ENCODE measurements around the gene INPP5J.
"Not testable (repeated sequence)": the region's sequence is repeated elsewhere in the genome, so short reads cannot be mapped to it uniquely, and the experiment has no call there.

The INPP5J gene

GRCh38 chr22:31086703-31087330 lies 35.9 kb upstream of the INPP5J start:
- DNase-seq (ENCODE audit: low read depth in 1 of 2, low spot score in 1 of 2), result no peak

DNA sequence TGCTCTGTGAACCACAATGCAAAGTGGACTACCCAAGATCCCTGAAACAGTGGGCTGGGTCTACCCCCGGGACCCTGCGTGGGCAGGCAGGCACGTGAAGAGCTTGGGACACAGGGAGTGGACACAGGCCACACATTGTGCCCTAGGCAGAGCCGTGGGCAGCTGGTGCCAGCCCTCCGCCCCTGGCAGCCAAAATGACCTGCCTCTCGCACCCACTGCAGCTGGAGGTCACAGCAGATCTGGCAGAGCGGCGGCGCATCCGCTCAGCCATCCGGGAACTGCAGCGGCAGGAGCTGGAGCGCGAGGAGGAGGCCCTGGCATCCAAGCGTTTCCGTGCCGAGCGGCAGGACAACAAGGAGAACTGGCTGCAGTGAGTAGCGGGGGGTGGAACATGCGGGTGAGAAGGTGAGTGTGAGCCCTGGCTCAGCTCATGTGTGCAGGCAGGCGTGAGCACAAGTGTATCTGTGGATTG lies 35.0 kb upstream of the INPP5J start:
- no peak for DNase-seq (ENCODE audit: low read depth in 1 of 2, low spot score in 1 of 2)

DNA sequence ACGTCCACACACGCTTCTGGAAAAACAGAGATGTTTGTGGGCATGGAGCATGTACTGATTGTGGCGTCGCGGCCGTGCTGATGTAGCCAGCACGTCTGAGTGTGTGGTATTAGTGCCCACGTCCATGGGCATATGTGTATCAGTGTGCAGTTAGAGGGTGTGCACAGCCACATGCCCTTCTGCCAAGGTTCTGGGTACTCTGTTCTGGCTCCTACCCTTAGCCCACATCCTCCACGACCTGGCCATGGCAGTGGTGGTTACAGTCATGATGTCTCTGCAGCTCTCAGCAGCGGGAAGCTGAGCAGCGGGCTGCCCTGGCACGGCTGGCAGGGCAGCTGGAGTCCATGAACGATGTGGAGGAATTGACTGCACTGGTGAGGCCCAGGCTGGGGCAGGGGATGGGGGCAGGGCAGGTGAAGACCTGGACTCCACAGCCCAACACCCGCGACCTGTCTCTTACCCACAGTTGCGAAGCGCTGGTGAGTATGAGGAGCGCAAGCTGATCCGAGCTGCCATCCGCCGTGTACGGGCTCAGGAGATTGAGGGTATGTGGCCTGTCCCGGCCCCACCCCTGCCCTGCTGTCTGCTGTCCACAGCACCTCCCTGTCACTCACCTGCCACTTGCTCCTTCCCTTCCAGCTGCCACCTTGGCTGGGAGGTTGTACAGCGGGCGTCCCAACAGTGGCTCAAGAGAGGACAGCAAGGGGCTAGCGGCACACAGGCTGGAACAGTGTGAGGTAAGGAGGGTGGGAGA lies 34.4 kb upstream of the INPP5J start:
- DNase-seq (ENCODE audit: low read depth in 1 of 2, low spot score in 1 of 2), result no peak

DNA sequence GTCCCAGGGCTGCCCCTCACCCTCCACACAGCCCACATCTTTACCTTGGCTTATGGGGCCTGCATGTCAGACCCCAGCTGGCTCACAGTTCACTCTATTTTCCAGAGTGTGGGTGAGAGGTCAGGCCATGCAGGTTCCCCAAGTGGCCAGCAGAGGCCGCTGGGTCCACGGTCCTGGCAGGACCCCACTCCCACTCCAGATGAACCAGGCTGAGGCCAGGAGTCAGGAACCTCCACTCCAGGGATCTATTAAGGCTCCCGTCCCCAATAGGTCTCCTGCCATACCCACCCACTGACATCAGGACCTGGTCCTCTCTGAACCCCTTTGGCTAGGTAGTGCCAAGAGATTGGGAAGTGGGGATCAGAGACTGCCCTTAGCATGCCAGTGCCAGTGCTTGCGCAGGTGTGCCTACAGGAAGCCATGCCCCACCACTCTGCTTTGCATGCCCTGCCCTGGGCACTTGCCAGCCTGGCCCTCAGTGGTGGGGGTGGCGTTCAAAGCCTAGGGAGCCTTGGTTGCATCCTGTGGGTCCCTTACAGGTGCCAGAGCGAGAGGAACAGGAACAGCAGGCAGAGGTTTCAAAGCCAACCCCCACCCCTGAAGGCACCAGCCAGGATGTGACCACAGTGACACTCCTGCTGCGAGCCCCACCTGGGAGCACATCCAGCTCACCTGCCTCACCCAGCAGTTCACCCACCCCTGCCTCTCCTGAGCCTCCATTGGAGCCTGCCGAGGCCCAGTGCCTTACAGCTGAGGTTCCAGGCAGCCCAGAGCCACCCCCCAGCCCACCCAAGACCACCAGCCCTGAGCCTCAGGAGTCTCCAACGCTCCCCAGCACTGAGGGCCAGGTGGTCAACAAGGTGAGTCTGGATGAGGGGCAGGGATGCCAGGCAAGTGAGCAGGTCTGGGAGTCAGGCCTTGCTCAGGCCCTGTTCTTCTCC lies 33.3 kb upstream of the INPP5J start:
- DNase-seq (ENCODE audit: low read depth in 1 of 2, low spot score in 1 of 2), result no peak

DNA sequence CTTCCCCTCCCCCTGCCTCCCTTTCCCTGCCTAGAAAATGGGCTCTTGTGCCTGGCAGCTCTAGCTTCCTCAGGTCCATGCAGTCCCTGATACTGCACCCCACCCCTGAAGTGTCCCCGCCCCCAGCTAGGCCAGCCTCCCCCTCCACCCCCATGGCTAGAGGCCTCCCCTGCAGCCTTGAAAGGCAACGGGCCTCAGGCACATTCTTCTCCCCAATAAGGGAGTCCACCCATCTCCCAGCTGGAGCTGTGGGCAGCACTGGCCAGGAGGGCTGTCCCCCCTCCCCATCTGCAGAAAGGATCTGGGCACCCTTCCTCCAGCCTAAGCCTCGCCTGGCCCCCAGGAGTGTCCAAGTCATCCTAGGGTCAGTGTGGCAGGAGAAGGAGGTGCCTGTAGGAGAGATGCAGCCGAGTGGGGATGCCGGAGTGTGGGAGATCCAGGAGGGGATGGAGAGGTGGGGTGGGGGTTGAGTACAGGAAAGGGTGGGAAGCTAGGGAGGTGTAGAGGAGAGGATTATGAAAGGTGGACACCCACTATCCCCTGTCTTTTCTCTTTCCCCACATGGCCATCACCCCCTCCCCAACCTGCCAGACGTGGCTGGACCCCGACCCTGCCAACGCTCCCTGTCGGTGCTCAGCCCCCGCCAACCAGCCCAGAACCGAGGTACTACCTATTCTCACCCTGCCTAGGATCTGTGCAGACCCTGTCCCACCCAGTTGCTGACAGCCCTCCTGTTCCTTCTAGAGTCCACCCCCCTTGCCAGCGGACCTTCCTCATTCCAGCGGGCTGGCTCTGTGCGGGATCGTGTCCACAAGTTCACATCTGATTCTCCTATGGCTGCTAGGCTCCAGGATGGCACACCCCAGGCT lies 32.3 kb upstream of the INPP5J start:
- DNase-seq (ENCODE audit: low read depth in 1 of 2, low spot score in 1 of 2), result no peak

DNA sequence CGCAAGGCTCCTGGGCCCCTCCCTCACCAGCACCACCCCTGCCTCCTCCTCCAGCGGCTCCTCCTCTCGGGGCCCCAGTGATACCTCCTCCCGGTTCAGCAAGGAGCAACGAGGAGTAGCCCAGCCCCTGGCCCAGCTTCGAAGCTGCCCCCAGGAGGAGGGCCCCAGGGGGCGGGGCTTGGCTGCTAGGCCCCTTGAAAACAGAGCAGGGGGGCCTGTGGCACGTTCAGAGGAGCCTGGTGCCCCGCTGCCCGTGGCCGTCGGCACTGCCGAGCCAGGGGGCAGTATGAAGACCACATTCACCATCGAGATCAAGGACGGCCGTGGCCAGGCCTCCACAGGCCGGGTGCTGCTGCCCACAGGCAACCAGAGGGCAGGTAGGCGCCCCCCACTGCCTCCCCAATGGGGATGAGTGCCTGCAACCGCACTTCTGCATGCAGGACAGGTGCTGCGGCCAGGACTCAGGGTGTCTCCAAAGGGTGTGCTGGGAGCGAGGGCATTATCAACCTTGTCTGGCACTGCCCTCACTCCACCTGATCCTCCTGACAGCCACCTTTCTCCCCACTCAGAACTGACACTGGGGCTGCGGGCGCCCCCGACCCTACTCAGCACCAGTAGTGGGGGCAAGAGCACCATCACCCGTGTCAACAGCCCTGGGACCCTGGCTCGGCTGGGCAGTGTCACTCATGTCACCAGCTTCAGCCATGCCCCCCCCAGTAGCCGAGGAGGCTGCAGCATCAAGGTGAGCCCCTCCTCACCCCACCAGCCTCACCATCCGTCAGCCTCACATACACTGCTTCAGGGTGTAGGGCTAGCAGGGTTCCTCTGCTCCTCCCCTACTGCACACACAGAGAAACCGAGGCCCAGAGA lies 31.4 kb upstream of the INPP5J start:
- DNase-seq (ENCODE audit: low read depth in 1 of 2, low spot score in 1 of 2), result no peak

DNA sequence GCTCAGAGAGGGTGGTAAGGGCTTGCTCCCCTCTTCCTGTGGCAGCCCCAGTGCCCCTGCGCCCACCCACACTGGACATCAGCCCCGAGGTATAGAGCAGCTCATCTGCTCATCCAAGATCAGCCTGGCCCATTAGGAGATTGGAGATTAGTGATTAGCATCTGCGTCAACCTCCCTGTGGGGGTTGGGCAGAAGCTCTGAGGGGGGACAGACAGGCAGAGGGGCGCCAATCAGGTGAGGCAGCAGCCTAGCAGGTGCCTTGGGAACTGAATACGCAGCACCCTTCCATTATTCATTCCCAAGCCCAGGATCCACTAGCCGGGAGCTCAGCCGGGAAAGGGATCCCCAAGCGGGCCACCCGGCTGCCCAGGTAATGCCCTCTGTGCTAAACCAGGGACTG lies 30.6 kb upstream of the INPP5J start:
- no peak for DNase-seq (ENCODE audit: low read depth in 1 of 2, low spot score in 1 of 2)

DNA sequence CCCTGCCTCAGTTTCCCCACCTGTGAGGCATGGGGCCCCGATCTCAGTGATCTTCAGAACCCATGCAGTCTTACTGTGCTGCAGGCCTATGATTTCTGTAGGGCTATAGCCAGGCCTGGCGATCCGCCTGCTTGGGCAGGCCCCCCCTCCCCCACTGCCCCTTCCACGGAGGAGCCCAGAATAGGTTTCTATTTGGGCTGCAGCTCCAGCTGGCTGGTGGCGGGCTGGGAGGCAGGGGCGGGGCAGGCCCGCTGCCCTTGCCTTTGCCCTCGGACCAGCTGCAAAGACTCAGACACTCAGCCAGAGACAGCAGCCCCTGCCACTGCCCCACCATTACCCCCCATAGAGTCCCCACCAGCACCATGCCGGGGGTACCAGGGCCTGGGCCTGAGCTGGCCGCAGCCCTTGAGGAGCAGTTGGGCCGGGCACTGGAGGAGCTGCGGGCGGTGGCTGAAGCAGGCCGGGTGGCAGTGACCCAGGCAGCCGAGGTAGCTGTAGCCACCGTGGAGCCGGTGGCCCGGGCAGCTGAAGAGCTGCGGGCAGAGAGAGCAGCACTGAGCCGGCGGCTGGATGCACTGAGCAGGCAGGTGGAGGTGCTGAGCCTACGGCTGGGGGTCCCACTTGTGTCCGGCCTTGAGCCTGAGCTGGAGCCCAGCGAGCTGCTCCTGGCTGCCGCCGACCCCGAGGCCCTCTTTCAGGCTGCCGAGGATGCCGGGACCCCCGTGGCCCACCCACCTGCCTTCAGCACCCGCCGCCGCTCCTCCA lies 29.5 kb upstream of the INPP5J start:
- no peak for DNase-seq (ENCODE audit: low read depth in 1 of 2, low spot score in 1 of 2)

- no peak for DNase-seq (ENCODE audit: low read depth in 1 of 2, low spot score in 1 of 2)
Measured at GRCh38 chr22:31094021-31094551, 28.7 kb upstream of the INPP5J start.

GRCh38 chr22:31094741-31095140 lies 28.0 kb upstream of the INPP5J start:
- DNase-seq (ENCODE audit: low read depth in 1 of 2, low spot score in 1 of 2), result no peak

DNA sequence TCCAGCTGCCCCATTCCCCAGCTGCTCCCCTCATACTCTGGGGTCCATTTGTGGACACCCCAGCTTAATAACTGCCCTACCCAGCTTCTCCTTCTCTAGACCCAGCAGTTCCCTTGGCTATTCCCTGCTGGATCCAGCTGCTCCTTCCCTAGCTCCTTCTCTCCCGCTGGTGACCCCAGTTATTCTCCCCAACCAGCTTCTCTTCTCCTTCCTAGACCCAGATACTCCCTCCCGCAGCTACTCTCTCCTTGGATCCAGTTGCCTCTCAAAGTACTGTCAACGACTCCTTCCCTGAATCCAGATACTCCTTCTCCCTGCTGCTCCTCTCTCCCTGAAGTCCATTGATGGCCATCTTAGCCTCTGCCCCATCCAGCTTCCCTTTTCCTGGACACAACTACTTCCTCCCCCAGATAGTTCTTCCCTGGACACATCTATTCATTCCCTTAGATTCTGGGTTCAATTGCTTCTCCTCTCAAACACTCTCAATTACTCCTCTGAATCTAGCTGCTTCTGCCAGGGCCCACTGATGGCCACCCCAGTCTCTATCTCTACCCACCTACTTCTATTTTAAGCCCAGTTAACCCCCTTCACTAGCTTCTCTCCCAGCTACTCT lies 27.0 kb upstream of the INPP5J start:
- DNase-seq (ENCODE audit: low read depth in 1 of 2, low spot score in 1 of 2), result no peak

- DNase-seq (ENCODE audit: low read depth in 1 of 2, low spot score in 1 of 2), result no peak
Measured at GRCh38 chr22:31096657-31097279, 26.0 kb upstream of the INPP5J start.

DNA sequence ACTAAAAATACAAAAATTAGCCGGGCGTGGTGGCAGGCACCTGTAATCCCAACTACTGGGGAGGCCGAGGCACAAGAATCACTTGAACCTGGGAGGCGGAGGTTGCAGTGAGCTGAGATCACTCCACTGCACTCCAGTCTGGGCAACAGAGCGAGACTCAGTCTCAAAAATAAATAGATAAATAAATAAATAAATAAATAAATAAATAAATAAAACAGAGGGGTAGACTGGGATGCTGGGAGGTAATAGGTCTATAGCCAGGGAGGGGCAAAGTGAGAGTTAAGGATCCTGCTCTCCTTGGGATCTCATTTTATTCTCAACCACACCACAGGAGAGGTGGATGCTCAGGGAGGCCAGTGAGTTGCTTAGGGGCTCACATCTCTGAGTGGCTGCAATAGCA lies 25.2 kb upstream of the INPP5J start:
- not testable (repeated sequence) for DNase-seq (ENCODE audit: low read depth in 1 of 2, low spot score in 1 of 2)

- no peak for DNase-seq (ENCODE audit: low read depth in 1 of 2, low spot score in 1 of 2)
Measured at GRCh38 chr22:31097941-31098631, 24.7 kb upstream of the INPP5J start.

DNA sequence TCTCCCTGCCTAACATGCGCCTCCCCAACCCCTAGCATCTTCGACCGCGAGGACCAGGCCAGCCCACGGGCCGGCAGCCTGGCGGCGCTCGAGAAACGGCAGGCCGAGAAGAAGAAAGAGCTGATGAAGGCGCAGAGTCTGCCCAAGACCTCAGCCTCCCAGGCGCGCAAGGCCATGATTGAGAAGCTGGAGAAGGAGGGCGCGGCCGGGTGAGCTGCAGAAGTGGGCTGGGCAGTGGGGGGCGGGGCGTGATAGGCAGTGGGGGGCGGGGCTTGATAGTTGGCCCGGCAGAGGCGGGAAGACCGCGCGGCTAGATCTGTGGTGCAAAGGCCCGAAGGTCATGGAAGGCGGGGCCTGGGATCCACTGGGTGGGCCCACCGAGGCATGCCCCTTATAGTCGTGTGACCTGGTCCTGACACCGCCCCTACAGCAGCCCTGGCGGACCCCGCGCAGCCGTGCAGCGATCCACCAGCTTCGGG lies 24.1 kb upstream of the INPP5J start:
- DNase-seq (ENCODE audit: low read depth in 1 of 2, low spot score in 1 of 2), result no peak

- DNase-seq (ENCODE audit: low read depth in 1 of 2, low spot score in 1 of 2), result no peak
Measured at GRCh38 chr22:31099386-31099785, 23.4 kb upstream of the INPP5J start.
